ENCODE data around the gene SPA17. TPM values are rescaled to one million over a fixed set of nuclear protein-coding genes. Genes with fewer than 3 reads are reported as not detected.

Gene SPA17
- total and polyA plus RNA-seq, 4 experiments from 2014 or later, result 0.55 to 0.81 (median 0.68) TPM

- Mint-ChIP-seq H3K4me1 (peaks cover 0 to 1% (median 0%) of the 10 kb centered on the region in 4 donors), H3K4me3 (no peak overlapping the region), H3K27me3 (no peaks in the 10 kb centered on the region), H3K27ac (no peak overlapping the region), H3K9me3 (no peaks in the 10 kb centered on the region), H3K36me3 (peaks cover 4 to 19% of the 10 kb centered on the region in 2 donors)
- intact Hi-C loops (cut with micrococcal nuclease), result no loop called here
- H3K4me3 ChIP-seq (ENCODE audit: low read length in 2 of 2), result no peak overlapping the region
- ChIA-PET CTCF (ENCODE audit: partially characterized antibody) (interaction anchor here (0.7 to 2.7 kb wide), 7 partner anchors 8 to 215 kb away, joined by 3 to 13 read pairs (median 3); no protein-coding TSS in a partner anchor), POLR2A (ENCODE audit: partially characterized antibody) (no interaction called here)
- H3K9me3 ChIP-seq (ENCODE audit: control insufficient read depth in 1 of 2, low read length in 2 of 2), result no peaks in the 10 kb centered on the region
- no peaks in the 10 kb centered on the region for H3K36me3 ChIP-seq (ENCODE audit: insufficient read depth, low read length)
- no peaks in the 10 kb centered on the region for H3K27me3 ChIP-seq (ENCODE audit: insufficient read depth, low read length)
- no peak overlapping the region for H3K27ac ChIP-seq (ENCODE audit: low read depth, low read length)
- DNase-seq, result no peak
- H3K4me1 ChIP-seq (ENCODE audit: insufficient read depth, low read length), result no peaks in the 10 kb centered on the region
These were observed 12.2 kb upstream of the SPA17 start for GRCh38 chr11:124661553-124661952.

GRCh38 chr11:124662106-124662505, 11.6 kb upstream of the SPA17 start:
- Histone ChIP-seq H3K27me3 (ENCODE audit: insufficient read depth, low read length) (no peaks in the 10 kb centered on the region), H3K4me3 (ENCODE audit: low read length in 2 of 2) (no peak overlapping the region), H3K36me3 (ENCODE audit: insufficient read depth, low read length) (no peaks in the 10 kb centered on the region), H3K9me3 (ENCODE audit: control insufficient read depth in 1 of 2, low read length in 2 of 2) (no peaks in the 10 kb centered on the region), H3K27ac (ENCODE audit: low read depth, low read length) (no peak overlapping the region), H3K4me1 (ENCODE audit: insufficient read depth, low read length) (no peaks in the 10 kb centered on the region)
- Mint-ChIP-seq H3K36me3 (peaks cover 4 to 19% of the 10 kb centered on the region in 2 donors), H3K27me3 (no peaks in the 10 kb centered on the region), H3K4me3 (no peak overlapping the region), H3K27ac (no peak overlapping the region), H3K9me3 (no peaks in the 10 kb centered on the region), H3K4me1 (peaks cover 0 to 1% (median 0%) of the 10 kb centered on the region in 4 donors)
- intact Hi-C loops (cut with micrococcal nuclease), result no loop called here
- CTCF ChIA-PET (ENCODE audit: partially characterized antibody), result interaction anchor here (0.7 to 2.7 kb wide), 6 partner anchors 13 to 214 kb away, joined by 3 to 9 read pairs (median 3); no protein-coding TSS in a partner anchor
- POLR2A ChIA-PET (ENCODE audit: partially characterized antibody), result no interaction called here
- no peak for DNase-seq

DNA sequence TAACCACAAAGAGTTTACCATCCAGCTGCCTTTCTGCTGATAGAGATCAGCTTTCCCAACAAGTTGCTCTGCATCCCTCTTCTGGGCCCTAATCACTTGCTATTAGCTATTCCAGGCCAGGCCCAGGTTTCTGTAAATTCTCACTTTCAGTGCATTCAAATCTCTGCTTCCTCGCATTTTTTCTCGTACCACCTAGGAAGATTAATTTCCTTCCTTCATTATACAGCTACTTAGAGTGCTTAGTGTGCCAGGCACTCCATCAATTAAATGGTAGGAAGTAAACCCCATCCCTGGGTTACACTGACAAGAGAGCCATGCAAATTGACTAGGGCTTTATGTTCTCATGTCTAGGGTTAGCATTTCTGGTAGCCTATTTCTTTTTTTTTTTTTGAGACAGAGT, 9.8 kb upstream of the SPA17 start:
- no peak overlapping the region for H3K27ac Mint-ChIP-seq
- CTCF ChIA-PET (ENCODE audit: partially characterized antibody), result interaction anchor here (1.1 to 2.1 kb wide), 9 partner anchors 10 to 213 kb away, joined by 3 to 9 read pairs (median 5); no protein-coding TSS in a partner anchor
- no peak for DNase-seq
- Histone ChIP-seq H3K36me3 (ENCODE audit: insufficient read depth, low read length) (no peaks in the 10 kb centered on the region), H3K9me3 (ENCODE audit: control insufficient read depth in 1 of 2, low read length in 2 of 2) (no peaks in the 10 kb centered on the region), H3K4me1 (ENCODE audit: insufficient read depth, low read length) (no peaks in the 10 kb centered on the region), H3K4me3 (ENCODE audit: low read length in 2 of 2) (no peak overlapping the region), H3K27me3 (ENCODE audit: insufficient read depth, low read length) (no peaks in the 10 kb centered on the region), H3K27ac (ENCODE audit: low read depth, low read length) (no peak overlapping the region)
- no peaks in the 10 kb centered on the region for H3K9me3 Mint-ChIP-seq
- H3K27me3 Mint-ChIP-seq, result no peaks in the 10 kb centered on the region
- peaks cover 3 to 8% of the 10 kb centered on the region in 2 donors for H3K36me3 Mint-ChIP-seq
- POLR2A ChIA-PET (ENCODE audit: partially characterized antibody), result interaction anchor here (0.8 kb wide), 1 partner anchor 136 kb away, joined by 3 read pairs; the partner anchor contains the start of gene MSANTD2
- intact Hi-C loops (cut with micrococcal nuclease), result no loop called here
- no peak overlapping the region for H3K4me3 Mint-ChIP-seq
- H3K4me1 Mint-ChIP-seq, result peaks cover 0 to 1% (median 0%) of the 10 kb centered on the region in 4 donors

- intact Hi-C loops (cut with micrococcal nuclease), result no loop called here
- Histone ChIP-seq H3K4me3 (ENCODE audit: low read length in 2 of 2) (no peak overlapping the region), H3K27ac (ENCODE audit: low read depth, low read length) (no peak overlapping the region), H3K9me3 (ENCODE audit: control insufficient read depth in 1 of 2, low read length in 2 of 2) (no peaks in the 10 kb centered on the region), H3K36me3 (ENCODE audit: insufficient read depth, low read length) (no peaks in the 10 kb centered on the region), H3K4me1 (ENCODE audit: insufficient read depth, low read length) (peaks cover 25% of the 10 kb centered on the region), H3K27me3 (ENCODE audit: insufficient read depth, low read length) (no peaks in the 10 kb centered on the region)
- Mint-ChIP-seq H3K36me3 (peaks cover 0 to 4% of the 10 kb centered on the region in 2 donors), H3K27me3 (no peaks in the 10 kb centered on the region), H3K27ac (no peak overlapping the region), H3K4me3 (no peak overlapping the region), H3K9me3 (no peaks in the 10 kb centered on the region), H3K4me1 (peaks cover 12 to 19% (median 16%) of the 10 kb centered on the region in 4 donors)
- ChIA-PET POLR2A (ENCODE audit: partially characterized antibody) (no interaction called here), CTCF (ENCODE audit: partially characterized antibody) (interaction anchor here (1.0 to 1.7 kb wide), 4 partner anchors 93 to 170 kb away, joined by 3 to 10 read pairs (median 4); no protein-coding TSS in a partner anchor)
- DNase-seq, result peak in 1 of 5 donors; percentile 30
These were observed 6.1 kb upstream of the SPA17 start for GRCh38 chr11:124667601-124668000.

- POLR2A ChIA-PET (ENCODE audit: partially characterized antibody), result interaction anchor here (1.0 to 3.6 kb wide), 7 partner anchors 46 to 167 kb away, joined by 3 to 35 read pairs (median 7); partner anchors contain the start of genes ESAM, MSANTD2 and TBRG1
- no peaks in the 10 kb centered on the region for H3K9me3 ChIP-seq (ENCODE audit: control insufficient read depth in 1 of 2, low read length in 2 of 2)
These were observed 4.5 kb upstream of the SPA17 start for GRCh38 chr11:124669193-124669592.

DNA sequence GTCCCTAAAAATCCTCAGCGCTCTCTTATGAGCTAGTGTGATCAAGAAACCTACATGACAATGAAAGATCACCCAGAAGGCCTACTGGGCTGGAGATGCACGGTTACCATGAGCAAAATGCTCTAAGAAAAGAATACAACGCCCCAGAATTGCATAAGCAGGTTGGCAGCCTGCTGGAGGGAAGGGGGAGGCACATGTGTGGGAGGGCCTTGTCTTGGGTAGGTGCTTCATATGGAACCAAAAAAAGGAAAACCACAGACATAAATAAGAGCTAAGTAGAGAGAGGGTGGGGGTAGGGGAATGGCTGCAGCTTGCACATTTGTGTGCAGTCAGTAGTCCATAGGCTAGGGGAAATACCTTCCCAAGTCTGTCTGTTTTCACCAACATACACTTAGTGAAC, 3.0 kb upstream of the SPA17 start:
- Mint-ChIP-seq H3K27me3 (no peaks in the 10 kb centered on the region), H3K9me3 (peaks cover 0 to 4% (median 0%) of the 10 kb centered on the region in 8 donors), H3K4me1 (peaks cover 16 to 43% (median 32%) of the 10 kb centered on the region in 4 donors), H3K36me3 (peaks cover 0 to 4% of the 10 kb centered on the region in 2 donors), H3K27ac (peak overlapping the region in 5 of 7 donors; percentile 64 to 98 (median 83)), H3K4me3 (peak overlapping the region in 7 of 8 donors; percentile 26 to 64 (median 57))
- Histone ChIP-seq H3K27me3 (ENCODE audit: insufficient read depth, low read length) (no peaks in the 10 kb centered on the region), H3K4me1 (ENCODE audit: insufficient read depth, low read length) (peaks cover 42% of the 10 kb centered on the region), H3K4me3 (ENCODE audit: low read length in 2 of 2) (no peak overlapping the region), H3K27ac (ENCODE audit: low read depth, low read length) (no peak overlapping the region), H3K36me3 (ENCODE audit: insufficient read depth, low read length) (no peaks in the 10 kb centered on the region), H3K9me3 (ENCODE audit: control insufficient read depth in 1 of 2, low read length in 2 of 2) (no peaks in the 10 kb centered on the region)
- CTCF ChIA-PET (ENCODE audit: partially characterized antibody), result interaction anchor here (0.7 to 6.6 kb wide), 19 partner anchors 9 to 283 kb away, joined by 3 to 224 read pairs (median 9); partner anchors contain the start of genes ESAM, NRGN and VSIG2
- intact Hi-C loops (cut with micrococcal nuclease), result loop anchor here (5.0 kb wide), 2 partner anchors 282 to 1392 kb away; partner anchors contain the start of genes CCDC15 and CDON
- DNase-seq, result peak; percentile 45 to 73 (median 66)
- POLR2A ChIA-PET (ENCODE audit: partially characterized antibody), result interaction anchor here (0.6 to 3.6 kb wide), 8 partner anchors 75 to 283 kb away, joined by 3 to 35 read pairs (median 4); partner anchors contain the start of genes CCDC15, ESAM and MSANTD2

More at GRCh38 chr11:124669193-124669592, 4.5 kb upstream of the SPA17 start:
- Histone ChIP-seq H3K36me3 (ENCODE audit: insufficient read depth, low read length) (no peaks in the 10 kb centered on the region), H3K4me1 (ENCODE audit: insufficient read depth, low read length) (peaks cover 36% of the 10 kb centered on the region), H3K4me3 (ENCODE audit: low read length in 2 of 2) (no peak overlapping the region), H3K27me3 (ENCODE audit: insufficient read depth, low read length) (no peaks in the 10 kb centered on the region), H3K27ac (ENCODE audit: low read depth, low read length) (no peak overlapping the region)
- Mint-ChIP-seq H3K36me3 (peaks cover 4% of the 10 kb centered on the region in 2 donors), H3K4me1 (peaks cover 18 to 34% (median 26%) of the 10 kb centered on the region in 4 donors), H3K4me3 (no peak overlapping the region), H3K27me3 (no peaks in the 10 kb centered on the region), H3K9me3 (peaks cover 0 to 4% (median 0%) of the 10 kb centered on the region in 8 donors), H3K27ac (no peak overlapping the region)
- peak; percentile 43 to 62 (median 55) for DNase-seq
- intact Hi-C loops (cut with micrococcal nuclease), result loop anchor here (1.0 kb wide), 4 partner anchors 25 to 168 kb away; no protein-coding TSS in a partner anchor
- CTCF ChIA-PET (ENCODE audit: partially characterized antibody), result interaction anchor here (0.7 to 6.6 kb wide), 34 partner anchors 8 to 207 kb away, joined by 3 to 224 read pairs (median 5); partner anchors contain the start of genes ESAM, NRGN and VSIG2

Data from CD4-positive, alpha-beta memory T cell (primary cell).